ENCODE measurements around the gene IGF2BP2. TPM values are rescaled to one million over a fixed set of nuclear protein-coding genes. Genes with fewer than 3 reads are reported as not detected.
"Not testable (repeated sequence)": the region's sequence is repeated elsewhere in the genome, so short reads cannot be mapped to it uniquely, and the experiment has no call there.

IGF2BP2 gene
- total and polyA plus RNA-seq, 2 of the 8 experiments (the other 6 are each of a cell fraction or from before 2014, with no cell fraction given): 7.4 to 121 TPM

GRCh38 chr3:185661296-185661695 is 163.5 kb downstream of the IGF2BP2 start:
- not testable (repeated sequence) for H3K23me2 ChIP-seq (ENCODE audit: low read depth, low read length); H3K4me2 ChIP-seq (ENCODE audit: insufficient read depth in 1 of 2, low read depth in 2 of 2, low read length in 2 of 2); H3K27ac ChIP-seq (ENCODE audit: low read depth, low read length); DNase-seq (ENCODE audit: low read depth in 1 of 2, low spot score in 2 of 2); H2AK5ac ChIP-seq (ENCODE audit: low read depth, low read length); H3K56ac ChIP-seq (replicated peaks; ENCODE audit: insufficient read length, low read depth, low read length); H2BK15ac ChIP-seq (ENCODE audit: low read length); H3K23ac ChIP-seq (ENCODE audit: insufficient read length); H3K14ac ChIP-seq (ENCODE audit: insufficient read length); H3K27me3 ChIP-seq (replicated peaks in 1 of 4; ENCODE audit: control insufficient read depth in 3 of 4, extremely low read depth in 1 of 4, insufficient read depth in 3 of 4, low read length in 3 of 4); H3K4me1 ChIP-seq (replicated peaks in 1 of 4; ENCODE audit: control insufficient read depth in 3 of 4, insufficient read depth in 4 of 4, low read length in 3 of 4); H3K9ac ChIP-seq (replicated peaks in 1 of 4; ENCODE audit: extremely low read depth in 1 of 4, low read depth in 3 of 4, low read length in 3 of 4); H4K5ac ChIP-seq (ENCODE audit: insufficient read length, low read depth, low read length); H3K79me2 ChIP-seq (ENCODE audit: control insufficient read depth in 1 of 2, insufficient read depth in 2 of 2, low read length in 2 of 2); H4K8ac ChIP-seq (ENCODE audit: extremely low read depth, insufficient read depth, low read length); H3K9me3 ChIP-seq (ENCODE audit: insufficient read depth in 2 of 2, low read depth in 1 of 2, low read length in 1 of 2); H3K4me3 ChIP-seq (ENCODE audit: extremely low read depth in 1 of 4, insufficient read depth in 2 of 4, low read depth in 3 of 4, low read length in 4 of 4); H3K18ac ChIP-seq (ENCODE audit: extremely low read depth, low read length); H3K79me1 ChIP-seq (ENCODE audit: low read depth, low read length); H4K91ac ChIP-seq (replicated peaks; ENCODE audit: insufficient read length, low read length); FAIRE-seq; H2BK12ac ChIP-seq (ENCODE audit: low read depth, low read length); H2BK120ac ChIP-seq (replicated peaks; ENCODE audit: low read depth, low read length); H2AFZ ChIP-seq (ENCODE audit: low read length); H2BK20ac ChIP-seq (ENCODE audit: low read length); H2BK5ac ChIP-seq (ENCODE audit: low read depth, low read length); H4K20me1 ChIP-seq (replicated peaks in 1 of 2; ENCODE audit: control insufficient read depth in 1 of 2, insufficient read depth in 2 of 2, low read length in 2 of 2); H3K4ac ChIP-seq (replicated peaks; ENCODE audit: insufficient read length, low read depth, low read length)
- ChIA-PET POLR2A (ENCODE audit: partially characterized antibody) (interaction anchor here (0.6 to 3.5 kb wide), 9 partner anchors 11 to 276 kb away, joined by 3 to 11 read pairs (median 3); partner anchors contain the start of genes IGF2BP2 and TRA2B), CTCF (ENCODE audit: partially characterized antibody) (interaction anchor here (0.8 to 6.9 kb wide), 34 partner anchors 9 to 321 kb away, joined by 3 to 67 read pairs (median 7); no protein-coding TSS in a partner anchor)
- WGBS, 2 experiments (ENCODE audit: extremely low coverage in 1 of 2, insufficient coverage in 1 of 2, insufficient read length in 1 of 2, insufficient replicate concordance in 2 of 2, low coverage in 1 of 2, low lambda C conversion rate in 2 of 2, missing lambda C conversion rate in 1 of 2): 80% methylated on average over 9 of the region's 10 CpGs; no CpG with 5 or more reads in 1 of the 2 experiments
- H3K36me3 ChIP-seq (ENCODE audit: control insufficient read depth in 2 of 4, insufficient read depth in 4 of 4, low read length in 3 of 4): peaks cover 4 to 28% (median 19%) of the 10 kb centered on the region in 4 experiments; a peak in 6 of 8 replicates

All from H1 (cell line).